H1 (cell line): ENCODE measurements around the gene NUP133. TPM values are rescaled to one million over a fixed set of nuclear protein-coding genes. Genes with fewer than 3 reads are reported as not detected.

ENCODE experiments used
- CTBP2 ChIP-seq: IDR thresholded peaks from 2 replicates; pipeline ENCODE4 v1.7.0; 2011; ENCODE audit warnings: borderline replicate concordance, mild to moderate bottlenecking, moderate library complexity, mixed read lengths, low read length; ENCODE audit not compliant: insufficient read depth, insufficient read length
- TCF12 ChIP-seq: IDR thresholded peaks from 2 replicates; pipeline ENCODE4 v1.6.1; 2011; ENCODE audit warnings: low read depth, mild to moderate bottlenecking, low read length
- polyA plus RNA-seq, 7 experiments: library from polyadenylated mRNA; depleted of rRNA in 3 of 7; stranded (reverse) in 5 of 7; unstranded in 2 of 7; fragments of >200 nt in 5 of 7; fragments of 200-250 nt in 2 of 7; gene quantifications; 1 replicate in 5 of 7; 2 replicates in 1 of 7; 4 replicates in 1 of 7; pipeline versions ENCODE4 v1.2.1 to v1.2.3, GENCODE V29; 2011 to 2013; ENCODE audit warnings: missing spikeins in 2 of 7, mixed read lengths in 2 of 7
- total RNA-seq: library from RNA; stranded (reverse); fragmentation: NEBNext Ultra II Directional; extraction: Animal tissue kit (Norgen Biotek cat#: 25700); gene quantifications from 2 replicates; pipeline ENCODE4 v1.2.1, GENCODE V29; 2021

NUP133 gene
- total and polyA plus RNA-seq, 2 of the 8 experiments (the other 6 are each of a cell fraction or from before 2014, with no cell fraction given): 20.6 to 72.1 TPM

DNA sequence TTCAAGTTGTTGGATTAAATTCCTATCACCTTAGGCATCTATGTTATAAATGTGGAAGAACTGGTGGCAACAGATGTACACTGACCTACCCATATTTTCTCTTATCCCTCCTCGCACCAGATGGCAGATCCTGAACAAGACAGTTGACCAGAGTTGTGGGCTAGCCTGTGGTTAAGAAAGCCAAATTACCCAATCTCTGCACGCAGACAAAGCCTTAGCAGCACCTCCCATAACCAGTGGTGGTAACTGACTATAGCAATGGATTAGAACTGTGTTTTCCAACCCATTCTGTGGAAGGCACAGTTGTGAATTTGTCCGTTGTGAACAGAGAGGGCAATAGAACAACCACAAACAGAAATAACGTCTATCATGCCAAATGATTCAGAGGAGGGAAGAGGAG lies 29.8 kb upstream of the NUP133 start (continued):
- TF ChIP-seq CTBP2: no peak
- no peak for TF ChIP-seq TCF12
